ENCODE data around the gene SNORC. TPM values are rescaled to one million over a fixed set of nuclear protein-coding genes. Genes with fewer than 3 reads are reported as not detected.

Gene SNORC
- total RNA-seq, 4 donors from 2014 or later, result 6.9 to 24.0 (median 10.7) TPM

DNA sequence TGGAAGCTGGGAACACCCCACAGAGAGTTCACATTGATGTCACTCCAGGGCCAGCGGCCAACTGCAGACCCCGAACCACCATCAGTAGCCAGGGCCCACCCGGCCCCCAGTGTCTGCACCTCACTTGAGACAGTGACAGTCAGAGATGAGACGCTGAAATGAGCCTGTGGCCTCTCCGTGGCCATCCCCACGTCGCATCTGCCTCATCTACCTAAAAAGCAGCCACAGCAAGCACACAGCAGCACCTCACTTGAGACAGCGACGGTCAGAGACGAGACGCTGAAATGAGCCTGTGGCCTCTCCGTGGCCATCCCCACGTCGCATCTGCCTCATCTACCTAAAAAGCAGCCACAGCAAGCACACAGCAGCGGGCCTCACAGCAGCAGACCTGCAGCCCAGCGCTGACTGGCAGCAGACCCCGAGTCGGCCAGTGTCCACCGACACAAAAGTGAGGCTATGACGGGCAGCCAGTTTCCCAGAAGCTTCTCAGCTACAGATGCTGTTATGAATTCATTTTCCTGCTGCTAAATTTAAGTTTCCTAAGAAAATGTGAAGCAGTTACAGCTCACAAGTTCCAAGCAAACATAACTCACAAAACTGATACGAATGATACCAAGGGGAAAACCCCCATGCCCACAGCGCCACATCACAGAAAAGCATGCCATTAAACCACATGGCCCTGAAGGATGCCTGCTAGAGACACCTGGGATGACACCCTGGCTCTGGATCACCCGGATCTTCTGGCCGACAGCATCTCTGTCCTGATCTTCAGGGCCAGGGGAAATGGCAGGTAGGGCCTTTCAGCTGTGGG is 27.7 kb downstream of the SNORC start:
- no peaks in the 10 kb centered on the region for H3K9me3 ChIP-seq
- TF ChIP-seq POLR2A (IDR thresholded peaks at IDR 0.05) (no peak), EP300 (IDR thresholded peaks at IDR 0.05) (no peak)
- TF ChIP-seq, protein P1, sequence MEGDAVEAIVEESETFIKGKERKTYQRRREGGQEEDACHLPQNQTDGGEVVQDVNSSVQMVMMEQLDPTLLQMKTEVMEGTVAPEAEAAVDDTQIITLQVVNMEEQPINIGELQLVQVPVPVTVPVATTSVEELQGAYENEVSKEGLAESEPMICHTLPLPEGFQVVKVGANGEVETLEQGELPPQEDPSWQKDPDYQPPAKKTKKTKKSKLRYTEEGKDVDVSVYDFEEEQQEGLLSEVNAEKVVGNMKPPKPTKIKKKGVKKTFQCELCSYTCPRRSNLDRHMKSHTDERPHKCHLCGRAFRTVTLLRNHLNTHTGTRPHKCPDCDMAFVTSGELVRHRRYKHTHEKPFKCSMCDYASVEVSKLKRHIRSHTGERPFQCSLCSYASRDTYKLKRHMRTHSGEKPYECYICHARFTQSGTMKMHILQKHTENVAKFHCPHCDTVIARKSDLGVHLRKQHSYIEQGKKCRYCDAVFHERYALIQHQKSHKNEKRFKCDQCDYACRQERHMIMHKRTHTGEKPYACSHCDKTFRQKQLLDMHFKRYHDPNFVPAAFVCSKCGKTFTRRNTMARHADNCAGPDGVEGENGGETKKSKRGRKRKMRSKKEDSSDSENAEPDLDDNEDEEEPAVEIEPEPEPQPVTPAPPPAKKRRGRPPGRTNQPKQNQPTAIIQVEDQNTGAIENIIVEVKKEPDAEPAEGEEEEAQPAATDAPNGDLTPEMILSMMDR (IDR thresholded peaks at IDR 0.05), result no peak
- peaks cover 0 to 15% (median 4%) of the 10 kb centered on the region in 4 donors for H3K4me1 ChIP-seq
- 90 to 96% methylated on average over 20 to 24 of the region's 24 CpGs for WGBS, 2 donors
- peaks cover 0 to 16% (median 0%) of the 10 kb centered on the region in 3 donors for H3K36me3 ChIP-seq
- DNase-seq (ENCODE audit: low spot score in 2 of 2), result no peak
- no peak overlapping the region for H3K4me3 ChIP-seq
- H3K27ac ChIP-seq, result no peak overlapping the region
- H3K27me3 ChIP-seq, result no peaks in the 10 kb centered on the region

- H3K9me3 ChIP-seq, result no peaks in the 10 kb centered on the region
- H3K36me3 ChIP-seq, result peaks cover 0 to 10% (median 0%) of the 10 kb centered on the region in 3 donors
- no peak overlapping the region for H3K4me3 ChIP-seq
- H3K27ac ChIP-seq, result no peak overlapping the region
- TF ChIP-seq, protein P1 (IDR thresholded peaks at IDR 0.05), result no peak
- no peak for TF ChIP-seq POLR2A (IDR thresholded peaks at IDR 0.05)
- no peak for TF ChIP-seq EP300 (IDR thresholded peaks at IDR 0.05)
- no peak for DNase-seq (ENCODE audit: low spot score in 2 of 2)
- no peaks in the 10 kb centered on the region for H3K27me3 ChIP-seq
- WGBS, 2 donors, result 75 to 76% methylated on average over 18 of the region's 18 CpGs
- H3K4me1 ChIP-seq, result peaks cover 0 to 15% (median 4%) of the 10 kb centered on the region in 4 donors
Measured at GRCh38 chr2:232898592-232899543, 28.8 kb downstream of the SNORC start.

- no peak for DNase-seq (ENCODE audit: low spot score in 2 of 2)
- no peaks in the 10 kb centered on the region for H3K9me3 ChIP-seq
- TF ChIP-seq POLR2A (IDR thresholded peaks at IDR 0.05) (no peak), EP300 (IDR thresholded peaks at IDR 0.05) (no peak)
- TF ChIP-seq, protein P1 (IDR thresholded peaks at IDR 0.05), result no peak
- H3K36me3 ChIP-seq, result no peaks in the 10 kb centered on the region
- peak overlapping the region in 2 of 4 donors; percentile 22 to 66 for H3K27ac ChIP-seq
- no peaks in the 10 kb centered on the region for H3K27me3 ChIP-seq
- peaks cover 0 to 15% (median 4%) of the 10 kb centered on the region in 4 donors for H3K4me1 ChIP-seq
- WGBS, 2 donors, result 45 to 56% methylated on average over 41 to 43 of the region's 43 CpGs
- no peak overlapping the region for H3K4me3 ChIP-seq
Measured at GRCh38 chr2:232900811-232901735, 31.0 kb downstream of the SNORC start.

DNA sequence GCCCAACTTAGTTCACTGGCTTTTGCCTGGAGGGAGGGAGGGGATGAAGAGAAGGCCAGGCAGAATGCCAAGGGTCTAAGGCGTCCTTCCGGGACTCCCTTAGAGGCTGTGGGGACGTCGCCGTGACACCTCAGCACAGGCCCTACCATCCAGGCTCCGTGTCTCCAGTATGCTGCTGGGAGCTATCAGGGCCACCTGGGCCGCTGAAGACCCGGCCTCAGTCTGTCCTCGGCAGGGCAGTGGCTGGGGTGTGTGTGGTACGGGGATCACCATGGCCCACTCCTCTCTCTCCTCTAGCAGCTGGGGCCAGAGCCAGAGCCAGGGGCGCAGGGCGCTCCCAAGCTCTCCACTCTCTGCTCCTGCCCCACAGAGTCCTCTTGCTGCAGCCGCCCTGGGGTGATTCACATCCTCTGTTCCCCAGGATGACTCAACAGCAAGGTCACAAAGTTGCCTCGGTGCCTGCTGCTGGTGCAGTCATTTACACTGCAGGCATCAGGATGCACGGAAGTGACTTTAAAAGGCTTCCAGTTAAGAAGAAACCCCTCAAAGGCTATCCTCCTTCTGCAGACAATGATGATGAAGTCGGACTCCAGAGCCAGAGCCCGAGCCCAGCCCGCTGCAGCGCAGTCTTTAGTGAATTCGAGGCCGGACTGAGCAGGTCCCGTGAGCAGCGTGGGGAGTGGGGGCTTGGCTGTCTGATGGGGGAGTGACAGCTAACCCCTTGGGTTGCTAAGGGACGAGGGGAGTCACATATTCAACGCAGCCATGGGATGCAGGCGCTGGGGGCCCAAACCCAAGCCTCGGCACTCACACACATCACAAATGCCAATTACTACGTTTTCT is 31.9 kb downstream of the SNORC start:
- 66 to 67% methylated on average over 23 to 25 of the region's 28 CpGs for WGBS, 2 donors
- DNase-seq (ENCODE audit: low spot score in 2 of 2), result no peak
- no peak for TF ChIP-seq POLR2A (IDR thresholded peaks at IDR 0.05)
- TF ChIP-seq, protein P1 (IDR thresholded peaks at IDR 0.05), result no peak
- no peak for TF ChIP-seq EP300 (IDR thresholded peaks at IDR 0.05)

More for the DNA sequence above, 31.9 kb downstream of the SNORC start:
- Histone ChIP-seq H3K4me3 (no peak overlapping the region), H3K9me3 (no peaks in the 10 kb centered on the region), H3K4me1 (peaks cover 0 to 15% (median 4%) of the 10 kb centered on the region in 4 donors), H3K27me3 (no peaks in the 10 kb centered on the region), H3K36me3 (no peaks in the 10 kb centered on the region), H3K27ac (peak overlapping the region in 2 of 4 donors; percentile 22 to 66)

All from tibial nerve (tissue), 4 donors.